ENCODE results near the gene ANKH. TPM values are rescaled to one million over a fixed set of nuclear protein-coding genes. Genes with fewer than 3 reads are reported as not detected.
A peak's percentile ranks its signal among the peaks of the same experiment; 100 is the strongest.

ANKH gene
- polyA plus RNA-seq, 1 donor (not counting 4 experiments of a cell fraction or from before 2014, with no cell fraction given), result 13.8 TPM

- H3K27me3 ChIP-seq (ENCODE audit: control insufficient read depth, extremely low read depth, insufficient read depth, low read length), result no peaks in the 10 kb centered on the region
These were observed 62.0 kb downstream of the ANKH start for GRCh38 chr5:14809369-14810155.

GRCh38 chr5:14807471-14807870, 64.1 kb downstream of the ANKH start:
- Histone ChIP-seq H2AFZ (ENCODE audit: control insufficient read depth, low read length) (no peak overlapping the region), H3K36me3 (ENCODE audit: control insufficient read depth in 2 of 2, extremely low read depth in 1 of 2, insufficient read depth in 2 of 2, low read length in 2 of 2) (no peaks in the 10 kb centered on the region)

More at GRCh38 chr5:14809369-14810155, 62.0 kb downstream of the ANKH start:
- Histone ChIP-seq H3K9ac (ENCODE audit: control insufficient read depth, extremely low read depth, insufficient read depth, low read length) (no peak overlapping the region), H3K9me3 (ENCODE audit: control insufficient read depth, low read depth, low read length) (no peaks in the 10 kb centered on the region), H3K4me2 (ENCODE audit: control insufficient read depth, extremely low read depth, insufficient read depth, low read depth, low read length) (peak overlapping the region; percentile 72), H4K20me1 (ENCODE audit: control insufficient read depth, extremely low read depth, insufficient read depth, low read length) (no peaks in the 10 kb centered on the region), H3K27ac (ENCODE audit: control insufficient read depth, insufficient read depth, low read length) (peak overlapping the region; percentile 44), H3K36me3 (ENCODE audit: control insufficient read depth in 2 of 2, extremely low read depth in 1 of 2, insufficient read depth in 2 of 2, low read length in 2 of 2) (no peaks in the 10 kb centered on the region), H3K9me1 (ENCODE audit: control insufficient read depth, extremely low read depth, insufficient read depth, low read length) (no peaks in the 10 kb centered on the region), H3K79me2 (ENCODE audit: control insufficient read depth, insufficient read depth, low read length) (no peaks in the 10 kb centered on the region), H3K4me3 (ENCODE audit: control insufficient read depth in 2 of 3, extremely low read depth in 1 of 3, insufficient read depth in 2 of 3, low read depth in 1 of 3, low read length in 3 of 3) (peak overlapping the region in 1 of 3 experiments; percentile 22), H2AFZ (ENCODE audit: control insufficient read depth, low read length) (peak overlapping the region; percentile 73), H3K4me1 (ENCODE audit: control insufficient read depth, extremely low read depth, insufficient read depth, low read length) (peaks cover 17% of the 10 kb centered on the region)
- dilution Hi-C loops (cut with MboI; ENCODE audit: extremely low pct_ligation_motif_present, low sequenced_read_pairs), result no loop called here
- DNase-seq (ENCODE audit: low read depth, low spot score) (peak; percentile 17), FAIRE-seq (peak; percentile 43)
- no peak for TF ChIP-seq EZH2 (IDR thresholded peaks at IDR 0.05; ENCODE audit: low read length)
- TF ChIP-seq, protein P1, sequence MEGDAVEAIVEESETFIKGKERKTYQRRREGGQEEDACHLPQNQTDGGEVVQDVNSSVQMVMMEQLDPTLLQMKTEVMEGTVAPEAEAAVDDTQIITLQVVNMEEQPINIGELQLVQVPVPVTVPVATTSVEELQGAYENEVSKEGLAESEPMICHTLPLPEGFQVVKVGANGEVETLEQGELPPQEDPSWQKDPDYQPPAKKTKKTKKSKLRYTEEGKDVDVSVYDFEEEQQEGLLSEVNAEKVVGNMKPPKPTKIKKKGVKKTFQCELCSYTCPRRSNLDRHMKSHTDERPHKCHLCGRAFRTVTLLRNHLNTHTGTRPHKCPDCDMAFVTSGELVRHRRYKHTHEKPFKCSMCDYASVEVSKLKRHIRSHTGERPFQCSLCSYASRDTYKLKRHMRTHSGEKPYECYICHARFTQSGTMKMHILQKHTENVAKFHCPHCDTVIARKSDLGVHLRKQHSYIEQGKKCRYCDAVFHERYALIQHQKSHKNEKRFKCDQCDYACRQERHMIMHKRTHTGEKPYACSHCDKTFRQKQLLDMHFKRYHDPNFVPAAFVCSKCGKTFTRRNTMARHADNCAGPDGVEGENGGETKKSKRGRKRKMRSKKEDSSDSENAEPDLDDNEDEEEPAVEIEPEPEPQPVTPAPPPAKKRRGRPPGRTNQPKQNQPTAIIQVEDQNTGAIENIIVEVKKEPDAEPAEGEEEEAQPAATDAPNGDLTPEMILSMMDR (optimal IDR thresholded peaks at IDR 0.05 in 1 of 3, IDR thresholded peaks at IDR 0.05 in 1 of 3, conservative IDR thresholded peaks at IDR 0.05 in 1 of 3; ENCODE audit: extremely low read depth in 1 of 3, insufficient read depth in 2 of 3, low read length in 3 of 3), result no peak

More at GRCh38 chr5:14807471-14807870, 64.1 kb downstream of the ANKH start:
- Histone ChIP-seq H4K20me1 (ENCODE audit: control insufficient read depth, extremely low read depth, insufficient read depth, low read length) (no peaks in the 10 kb centered on the region), H3K79me2 (ENCODE audit: control insufficient read depth, insufficient read depth, low read length) (no peaks in the 10 kb centered on the region), H3K9me1 (ENCODE audit: control insufficient read depth, extremely low read depth, insufficient read depth, low read length) (no peaks in the 10 kb centered on the region), H3K27ac (ENCODE audit: control insufficient read depth, insufficient read depth, low read length) (no peak overlapping the region), H3K27me3 (ENCODE audit: control insufficient read depth, extremely low read depth, insufficient read depth, low read length) (no peaks in the 10 kb centered on the region), H3K9me3 (ENCODE audit: control insufficient read depth, low read depth, low read length) (no peaks in the 10 kb centered on the region), H3K4me1 (ENCODE audit: control insufficient read depth, extremely low read depth, insufficient read depth, low read length) (peaks cover 17% of the 10 kb centered on the region), H3K9ac (ENCODE audit: control insufficient read depth, extremely low read depth, insufficient read depth, low read length) (no peak overlapping the region), H3K4me3 (ENCODE audit: control insufficient read depth in 2 of 3, extremely low read depth in 1 of 3, insufficient read depth in 2 of 3, low read depth in 1 of 3, low read length in 3 of 3) (no peak overlapping the region), H3K4me2 (ENCODE audit: control insufficient read depth, extremely low read depth, insufficient read depth, low read depth, low read length) (no peak overlapping the region)
- DNase-seq (ENCODE audit: low read depth, low spot score), result no peak
- no peak for FAIRE-seq
- no peak for TF ChIP-seq EZH2 (IDR thresholded peaks at IDR 0.05; ENCODE audit: low read length)
- TF ChIP-seq, protein P1 (optimal IDR thresholded peaks at IDR 0.05 in 1 of 3, IDR thresholded peaks at IDR 0.05 in 1 of 3, conservative IDR thresholded peaks at IDR 0.05 in 1 of 3; ENCODE audit: extremely low read depth in 1 of 3, insufficient read depth in 2 of 3, low read length in 3 of 3), result no peak
- dilution Hi-C loops (cut with MboI; ENCODE audit: extremely low pct_ligation_motif_present, low sequenced_read_pairs), result no loop called here
